GM18526 (cell line): ENCODE results near the gene KIAA0825.

Source experiments
- POLR2A ChIP-seq: IDR thresholded peaks from 3 replicates; pipeline ENCODE4 v1.6.1; 2011; ENCODE audit not compliant: insufficient read length; ENCODE audit errors: extremely low read depth

The KIAA0825 gene

GRCh38 chr5:94243612-94244011 lies 374.8 kb downstream of the KIAA0825 start:
- TF ChIP-seq POLR2A = no peak

- no peak for TF ChIP-seq POLR2A
These were observed 377.3 kb downstream of the KIAA0825 start for GRCh38 chr5:94240993-94241651.

- no peak for TF ChIP-seq POLR2A
These were observed 377.8 kb downstream of the KIAA0825 start for GRCh38 chr5:94240596-94240992.

- no peak for TF ChIP-seq POLR2A
These were observed 378.3 kb downstream of the KIAA0825 start for GRCh38 chr5:94240134-94240533.

- TF ChIP-seq POLR2A = no peak
These were observed 379.1 kb downstream of the KIAA0825 start for GRCh38 chr5:94239266-94239665.

GRCh38 chr5:94234987-94235386 lies 383.4 kb downstream of the KIAA0825 start:
- no peak for TF ChIP-seq POLR2A

- TF ChIP-seq POLR2A = no peak
These were observed 389.6 kb downstream of the KIAA0825 start for GRCh38 chr5:94228791-94229190.

- no peak for TF ChIP-seq POLR2A
These were observed 395.2 kb downstream of the KIAA0825 start for GRCh38 chr5:94223235-94223634.

GRCh38 chr5:94218374-94218773 lies 400.0 kb downstream of the KIAA0825 start:
- no peak for TF ChIP-seq POLR2A

- no peak for TF ChIP-seq POLR2A
These were observed 400.7 kb downstream of the KIAA0825 start for GRCh38 chr5:94217745-94218144.

GRCh38 chr5:94217216-94217615 lies 401.2 kb downstream of the KIAA0825 start:
- no peak for TF ChIP-seq POLR2A

GRCh38 chr5:94212476-94212875 lies 405.9 kb downstream of the KIAA0825 start:
- no peak for TF ChIP-seq POLR2A

- no peak for TF ChIP-seq POLR2A
These were observed 408.5 kb downstream of the KIAA0825 start for GRCh38 chr5:94209774-94210355.

GRCh38 chr5:94209272-94209671 lies 409.1 kb downstream of the KIAA0825 start:
- TF ChIP-seq POLR2A = no peak

- TF ChIP-seq POLR2A = no peak
These were observed 418.8 kb downstream of the KIAA0825 start for GRCh38 chr5:94199566-94199965.

GRCh38 chr5:94197970-94198369 lies 420.4 kb downstream of the KIAA0825 start:
- TF ChIP-seq POLR2A = no peak

- TF ChIP-seq POLR2A = no peak
These were observed 421.5 kb downstream of the KIAA0825 start for GRCh38 chr5:94196953-94197352.
